Activated naive CD4-positive, alpha-beta T cell treated with anti-CD3 and anti-CD28 coated beads for 36 hours (primary cell): ENCODE results near the gene SLCO1C1. TPM values are rescaled to one million over a fixed set of nuclear protein-coding genes. Genes with fewer than 3 reads are reported as not detected.

Experiments
- CTCF ChIA-PET: fragments of 350-600 bp; sonication (Branson Sonifier 250); formaldehyde crosslinking; loops from one replicate; lab custom pipeline; 2021; ENCODE audit warnings: antibody characterized with exemption; lab: Charles Lee
- DNase-seq: peaks from one replicate; pipeline ENCODE4 v3.0.0-alpha.2; 2020
- H3K27ac Mint-ChIP-seq: one replicate; pipeline ENCODE4 v1.8.0; 2021; ENCODE audit warnings: mild to moderate bottlenecking, mixed read lengths
- H3K27me3 Mint-ChIP-seq: one replicate; pipeline ENCODE4 v1.8.0; 2021; ENCODE audit warnings: low read depth, mixed read lengths
- H3K36me3 Mint-ChIP-seq: one replicate; pipeline ENCODE4 v1.8.0; 2021; ENCODE audit warnings: low read depth, mixed read lengths
- H3K4me1 Mint-ChIP-seq: one replicate; pipeline ENCODE4 v1.8.0; 2021; ENCODE audit warnings: low read depth, mixed read lengths
- H3K4me3 Mint-ChIP-seq: one replicate; pipeline ENCODE4 v1.8.0; 2021; ENCODE audit warnings: mild to moderate bottlenecking, moderate library complexity, mixed read lengths
- H3K9me3 Mint-ChIP-seq: one replicate; pipeline ENCODE4 v1.8.0; 2021; ENCODE audit warnings: mixed read lengths
- intact Hi-C: fragments of 100-400 bp; cut with micrococcal nuclease; formaldehyde crosslinking; loops from one replicate; pipeline ENCODE4 v1.15.1; 2023
- total RNA-seq, 2 experiments: library from RNA; stranded (reverse); gene quantifications; one replicate each; pipeline ENCODE4 v1.2.3, GENCODE V29; 2021

SLCO1C1 gene
- total RNA-seq, 2 experiments from 2014 or later = not detected

GRCh38 chr12:20801035-20801434, 105.9 kb downstream of the SLCO1C1 start:
- DNase-seq = no peak
- Mint-ChIP-seq H3K9me3 (no peaks in the 10 kb centered on the region), H3K4me1 (no peaks in the 10 kb centered on the region), H3K4me3 (no peak overlapping the region), H3K36me3 (no peaks in the 10 kb centered on the region), H3K27me3 (no peaks in the 10 kb centered on the region), H3K27ac (no peak overlapping the region)
- intact Hi-C loops = no loop called here
- CTCF ChIA-PET = no interaction called here

Other genes with a start within 250 kb of the SLCO1C1 start
- not detected for gene SLCO1B3, start 115.4 kb downstream of the SLCO1C1 start, total RNA-seq